CD4-positive, CD25-positive, alpha-beta regulatory T cell (primary cell): ENCODE measurements around the gene CHML. TPM values are rescaled to one million over a fixed set of nuclear protein-coding genes. Genes with fewer than 3 reads are reported as not detected.
A peak's percentile ranks its signal among the peaks of the same experiment; 100 is the strongest.

ENCODE experiments used
- ATAC-seq, 2 donors: fragments of 150-1000 bp; cut with Tn5 transposase; one replicate each; pipeline ENCODE4 v1.10.0; 2021; ENCODE audit warnings: low read depth in 2 of 2, moderate number of reproducible peaks in 2 of 2, moderate library complexity in 1 of 2
- DNase-seq, 3 donors: peaks; one replicate each; pipeline versions ENCODE4 v3.0.0 to v3.0.0-alpha.2; 2012 to 2022; ENCODE audit warnings: mixed read lengths in 1 of 3
- H3K27ac ChIP-seq: one replicate; pipeline ENCODE4 v1.7.0; 2013; ENCODE audit warnings: mild to moderate bottlenecking, low read length; ENCODE audit not compliant: insufficient read depth, poor library complexity, severe bottlenecking
- H3K27me3 ChIP-seq: one replicate; pipeline ENCODE4 v1.7.0; 2013; ENCODE audit warnings: low read length; ENCODE audit not compliant: control insufficient read depth, insufficient read depth
- H3K36me3 ChIP-seq: one replicate; pipeline ENCODE4 v1.7.0; 2013; ENCODE audit warnings: mild to moderate bottlenecking, low read length, moderate library complexity; ENCODE audit not compliant: control insufficient read depth, insufficient read depth
- H3K4me1 ChIP-seq: 2 replicates; pipeline ENCODE4 v1.7.0; 2013; ENCODE audit warnings: mild to moderate bottlenecking, low read length; ENCODE audit not compliant: insufficient read depth, control insufficient read depth, poor library complexity, severe bottlenecking
- H3K4me3 ChIP-seq: one replicate; pipeline ENCODE4 v1.7.0; 2013; ENCODE audit warnings: low read depth, mild to moderate bottlenecking, low read length, moderate library complexity
- H3K9me3 ChIP-seq, 2 experiments: 1 replicate in 1 of 2; 2 replicates in 1 of 2; pipeline ENCODE4 v1.7.0; 2013; ENCODE audit warnings: low read length in 2 of 2, mild to moderate bottlenecking in 1 of 2, moderate library complexity in 1 of 2; ENCODE audit not compliant: control insufficient read depth in 2 of 2
- H3K27ac Mint-ChIP-seq, 3 donors: one replicate each; pipeline ENCODE4 v1.8.0; 2020 to 2022; ENCODE audit warnings: mild to moderate bottlenecking in 3 of 3, mixed read lengths in 3 of 3, moderate library complexity in 2 of 3
- H3K27me3 Mint-ChIP-seq: one replicate; pipeline ENCODE4 v1.8.0; 2022; ENCODE audit warnings: mild to moderate bottlenecking, mixed read lengths
- H3K36me3 Mint-ChIP-seq: one replicate; pipeline ENCODE4 v1.8.0; 2020; ENCODE audit warnings: mixed read lengths
- H3K4me1 Mint-ChIP-seq, 4 donors: one replicate each; pipeline ENCODE4 v1.8.0; 2020 to 2022; ENCODE audit warnings: mixed read lengths in 4 of 4, mild to moderate bottlenecking in 1 of 4
- H3K4me3 Mint-ChIP-seq, 4 donors: one replicate each; pipeline ENCODE4 v1.8.0; 2020 to 2022; ENCODE audit warnings: mild to moderate bottlenecking in 4 of 4, mixed read lengths in 4 of 4, moderate library complexity in 3 of 4
- H3K9me3 Mint-ChIP-seq, 7 donors: one replicate each; pipeline ENCODE4 v1.8.0; 2020 to 2022; ENCODE audit warnings: mixed read lengths in 7 of 7, mild to moderate bottlenecking in 3 of 7, moderate library complexity in 2 of 7
- polyA plus RNA-seq, 4 donors: library from polyadenylated mRNA; unstranded; fragments of 300-500 nt; fragmentation: Illumina TruSeq; gene quantifications; one replicate each; pipeline ENCODE4 v1.2.3, GENCODE V29; 2021
- total RNA-seq: library from RNA; stranded (reverse); gene quantifications from one replicate; pipeline ENCODE4 v1.2.3, GENCODE V29; 2022

CHML gene
- total and polyA plus RNA-seq, 5 donors from 2014 or later, result 1.2 to 5.5 (median 3.3) TPM

DNA sequence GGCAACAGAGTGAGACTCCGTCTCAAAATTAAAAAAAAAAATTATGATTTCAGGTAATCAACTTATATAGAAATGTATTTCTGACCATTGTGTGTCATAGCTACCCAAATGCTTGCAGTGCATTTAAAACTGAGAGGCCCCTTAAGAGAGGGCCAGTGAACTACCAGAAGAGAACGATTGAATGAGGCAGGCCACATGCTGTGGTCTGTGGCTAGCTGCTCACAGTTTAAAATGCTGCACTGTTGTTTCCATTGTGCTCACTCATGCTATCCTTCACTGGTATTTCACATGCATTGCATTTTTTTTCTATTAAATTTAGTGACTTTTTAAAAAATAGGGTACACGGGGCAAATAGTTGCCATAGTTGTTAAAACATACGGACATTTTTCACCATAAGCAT lies 26.0 kb downstream of the CHML start:
- H3K4me3 ChIP-seq, result no peak overlapping the region
- Mint-ChIP-seq H3K9me3 (no peaks in the 10 kb centered on the region), H3K4me3 (no peak overlapping the region), H3K36me3 (no peaks in the 10 kb centered on the region), H3K27me3 (no peaks in the 10 kb centered on the region), H3K4me1 (no peaks in the 10 kb centered on the region), H3K27ac (no peak overlapping the region)
- no peak for ATAC-seq
- no peaks in the 10 kb centered on the region for H3K27me3 ChIP-seq
- no peaks in the 10 kb centered on the region for H3K4me1 ChIP-seq
- no peaks in the 10 kb centered on the region for H3K9me3 ChIP-seq
- no peak overlapping the region for H3K27ac ChIP-seq
- no peak for DNase-seq
- H3K36me3 ChIP-seq, result no peaks in the 10 kb centered on the region

DNA sequence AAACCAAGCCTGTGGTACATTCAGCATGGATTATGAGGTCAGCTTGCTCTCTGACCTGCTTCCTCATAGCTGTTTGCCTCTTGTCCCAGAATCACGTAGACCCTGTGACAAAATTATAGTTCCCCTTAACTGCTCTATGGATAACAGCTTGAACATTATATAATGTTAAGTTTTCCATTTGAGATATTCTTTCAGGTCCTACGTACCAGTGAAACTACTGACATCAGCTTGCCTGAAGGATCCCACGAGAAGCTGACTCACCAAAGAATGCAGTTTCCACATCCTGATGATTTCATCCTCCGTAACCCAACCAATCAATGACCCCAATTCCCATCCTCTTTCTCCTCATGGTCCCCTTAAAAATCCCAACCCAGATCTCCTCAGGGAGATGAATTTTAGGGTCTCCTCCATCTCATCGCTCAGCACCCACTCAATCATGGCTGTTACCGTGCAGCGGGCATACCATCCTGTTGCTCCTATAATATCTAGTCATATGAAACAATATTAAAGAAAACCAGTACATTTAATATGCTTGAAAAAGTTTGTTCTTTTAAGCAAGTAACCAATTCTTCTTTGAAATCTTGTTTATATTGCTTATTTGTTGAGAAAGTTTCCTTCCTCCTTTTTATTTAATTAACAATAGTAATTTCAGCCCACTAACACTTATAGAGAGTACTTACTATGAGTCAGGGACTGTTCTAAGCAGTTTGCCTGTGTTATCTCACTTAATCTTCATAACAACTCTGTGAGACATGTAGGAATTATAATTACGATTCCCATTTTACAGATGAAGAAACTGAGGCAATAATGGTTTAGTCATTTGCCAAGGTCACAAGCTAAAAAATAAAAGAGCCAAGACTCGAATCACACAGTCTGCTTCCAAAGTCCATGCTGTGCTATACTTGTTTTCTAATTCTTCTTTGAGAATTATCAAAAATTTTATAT lies 27.4 kb downstream of the CHML start:
- Mint-ChIP-seq H3K27me3 (no peaks in the 10 kb centered on the region), H3K4me3 (no peak overlapping the region), H3K4me1 (no peaks in the 10 kb centered on the region), H3K27ac (no peak overlapping the region), H3K36me3 (no peaks in the 10 kb centered on the region), H3K9me3 (no peaks in the 10 kb centered on the region)
- Histone ChIP-seq H3K36me3 (no peaks in the 10 kb centered on the region), H3K4me3 (no peak overlapping the region), H3K9me3 (no peaks in the 10 kb centered on the region), H3K4me1 (no peaks in the 10 kb centered on the region), H3K27me3 (no peaks in the 10 kb centered on the region), H3K27ac (no peak overlapping the region)
- DNase-seq (no peak), ATAC-seq (no peak)

DNA sequence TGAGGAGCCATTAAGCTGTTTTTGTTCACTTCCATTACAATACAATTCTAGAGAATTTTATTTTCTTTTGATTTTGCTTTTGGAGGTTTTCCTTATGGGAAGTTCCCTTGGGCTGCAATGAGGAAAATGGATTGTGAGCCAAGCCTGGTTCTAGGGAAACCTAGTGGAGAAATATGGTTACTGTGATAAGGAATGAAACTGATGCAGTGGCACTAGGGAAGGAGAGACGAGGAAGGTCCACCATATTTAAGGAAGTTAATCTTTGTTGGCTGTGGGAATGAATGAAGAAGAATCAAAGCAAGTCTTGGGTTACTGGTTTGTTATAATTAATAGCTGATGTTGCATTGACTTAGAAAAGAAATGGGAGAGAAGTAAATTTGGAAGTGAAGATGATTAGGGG lies 28.4 kb downstream of the CHML start:
- Mint-ChIP-seq H3K4me1 (no peaks in the 10 kb centered on the region), H3K27ac (no peak overlapping the region), H3K4me3 (no peak overlapping the region), H3K27me3 (no peaks in the 10 kb centered on the region), H3K9me3 (no peaks in the 10 kb centered on the region), H3K36me3 (no peaks in the 10 kb centered on the region)
- no peaks in the 10 kb centered on the region for H3K36me3 ChIP-seq
- no peaks in the 10 kb centered on the region for H3K9me3 ChIP-seq
- ATAC-seq (no peak), DNase-seq (no peak)
- no peak overlapping the region for H3K27ac ChIP-seq
- no peaks in the 10 kb centered on the region for H3K27me3 ChIP-seq
- H3K4me3 ChIP-seq, result no peak overlapping the region
- no peaks in the 10 kb centered on the region for H3K4me1 ChIP-seq

DNA sequence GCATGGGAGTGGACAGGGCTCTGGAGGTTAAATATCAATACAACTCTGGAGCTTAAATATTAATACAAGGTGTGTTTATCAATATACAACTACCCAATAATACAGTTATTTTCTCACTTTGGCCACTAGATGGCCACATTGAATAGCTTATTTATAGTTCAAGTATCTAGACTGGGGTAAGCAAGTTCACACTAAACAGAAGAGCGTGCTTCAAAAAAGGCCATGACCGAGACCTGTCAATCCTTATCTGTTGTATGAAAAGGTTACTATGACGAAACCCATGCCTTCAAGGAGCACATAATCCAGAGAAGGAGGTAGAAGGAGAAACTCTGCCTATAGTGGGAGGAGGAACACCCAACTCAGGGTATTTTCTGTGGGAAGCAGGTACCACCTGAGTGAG lies 29.1 kb downstream of the CHML start:
- no peaks in the 10 kb centered on the region for H3K27me3 Mint-ChIP-seq
- Histone ChIP-seq H3K36me3 (no peaks in the 10 kb centered on the region), H3K27ac (no peak overlapping the region), H3K4me1 (no peaks in the 10 kb centered on the region), H3K9me3 (no peaks in the 10 kb centered on the region), H3K4me3 (no peak overlapping the region), H3K27me3 (no peaks in the 10 kb centered on the region)
- no peaks in the 10 kb centered on the region for H3K4me1 Mint-ChIP-seq
- no peak overlapping the region for H3K4me3 Mint-ChIP-seq
- H3K36me3 Mint-ChIP-seq, result no peaks in the 10 kb centered on the region
- H3K27ac Mint-ChIP-seq, result no peak overlapping the region
- H3K9me3 Mint-ChIP-seq, result no peaks in the 10 kb centered on the region
- DNase-seq, result peak in 2 of 3 donors; percentile 67 to 77
- ATAC-seq, result peak; percentile 75 to 77

DNA sequence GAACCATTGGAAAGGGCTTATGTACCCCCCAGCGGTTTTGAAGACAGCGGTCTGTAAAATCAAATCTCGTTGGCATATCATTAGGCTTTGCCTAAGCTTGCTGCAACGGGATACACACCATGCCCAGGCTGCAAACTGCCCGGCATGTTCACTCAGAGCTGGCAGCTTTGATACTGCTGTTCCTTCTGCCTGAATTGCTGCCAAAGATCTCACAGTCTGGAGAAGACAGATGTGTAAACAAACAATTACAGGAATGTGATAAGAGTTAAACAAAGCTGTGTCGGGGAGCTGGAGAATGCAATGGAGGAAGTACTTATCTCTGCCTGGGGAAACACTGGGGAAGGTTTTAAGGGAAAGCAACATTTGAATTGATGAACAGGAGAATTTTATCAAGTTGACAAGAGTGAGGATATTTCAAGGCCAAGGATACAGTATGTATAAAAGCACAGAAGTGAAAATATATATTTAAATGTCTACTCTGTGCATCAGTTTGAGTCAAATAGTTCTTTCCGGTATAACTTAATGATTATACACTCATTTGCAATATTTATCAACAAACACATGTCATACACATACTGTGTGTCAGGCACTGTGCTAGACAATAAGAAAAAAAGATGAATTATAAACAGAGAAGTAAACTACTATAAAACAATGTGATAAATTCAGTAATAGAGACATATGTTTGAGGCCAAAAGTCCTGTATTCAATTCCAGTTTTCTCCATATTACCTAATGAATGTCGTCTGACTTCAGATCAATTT lies 29.9 kb downstream of the CHML start:
- Mint-ChIP-seq H3K4me3 (no peak overlapping the region), H3K27ac (no peak overlapping the region), H3K36me3 (no peaks in the 10 kb centered on the region), H3K27me3 (no peaks in the 10 kb centered on the region), H3K9me3 (no peaks in the 10 kb centered on the region), H3K4me1 (no peaks in the 10 kb centered on the region)
- Histone ChIP-seq H3K36me3 (no peaks in the 10 kb centered on the region), H3K4me1 (no peaks in the 10 kb centered on the region), H3K27ac (no peak overlapping the region), H3K9me3 (no peaks in the 10 kb centered on the region), H3K4me3 (no peak overlapping the region), H3K27me3 (no peaks in the 10 kb centered on the region)
- ATAC-seq, result no peak
- DNase-seq, result no peak

DNA sequence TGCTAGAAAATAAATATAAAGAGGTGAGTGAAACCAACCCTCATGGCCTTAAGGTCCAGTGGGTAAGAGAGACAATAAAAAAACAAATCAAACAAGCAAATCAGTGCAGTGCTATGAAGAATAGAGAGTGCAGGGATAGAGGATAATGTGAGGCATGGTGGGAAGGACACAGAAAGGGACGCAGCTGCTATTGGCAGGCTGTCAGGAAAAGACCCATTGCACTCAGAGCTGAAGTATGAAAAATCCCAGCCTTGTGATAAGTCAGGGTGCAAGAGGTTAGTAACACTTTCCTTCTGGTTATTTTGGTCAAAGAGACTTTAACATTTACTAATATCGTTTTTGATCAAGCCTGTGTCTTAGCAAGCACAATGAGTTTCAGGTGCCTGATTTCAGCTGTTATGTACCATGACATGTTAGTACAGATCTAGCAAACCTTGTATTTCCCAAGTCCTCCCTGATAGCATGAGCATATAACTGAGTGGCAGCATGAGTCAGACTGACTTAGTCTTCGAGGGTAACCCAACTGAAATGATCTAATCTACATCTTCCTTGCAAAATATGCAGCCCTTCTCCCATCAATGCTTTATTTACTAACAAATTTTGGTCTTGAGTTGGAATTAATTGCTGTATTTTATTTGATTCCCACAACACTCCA lies 31.7 kb downstream of the CHML start:
- Histone ChIP-seq H3K27me3 (no peaks in the 10 kb centered on the region), H3K4me3 (no peak overlapping the region), H3K36me3 (no peaks in the 10 kb centered on the region), H3K4me1 (no peaks in the 10 kb centered on the region), H3K27ac (no peak overlapping the region), H3K9me3 (no peaks in the 10 kb centered on the region)
- ATAC-seq (no peak), DNase-seq (no peak)
- peaks cover under 1% of the 10 kb centered on the region for H3K36me3 Mint-ChIP-seq
- H3K4me3 Mint-ChIP-seq, result no peak overlapping the region
- H3K27me3 Mint-ChIP-seq, result no peaks in the 10 kb centered on the region
- H3K27ac Mint-ChIP-seq, result no peak overlapping the region
- no peaks in the 10 kb centered on the region for H3K4me1 Mint-ChIP-seq
- no peaks in the 10 kb centered on the region for H3K9me3 Mint-ChIP-seq

DNA sequence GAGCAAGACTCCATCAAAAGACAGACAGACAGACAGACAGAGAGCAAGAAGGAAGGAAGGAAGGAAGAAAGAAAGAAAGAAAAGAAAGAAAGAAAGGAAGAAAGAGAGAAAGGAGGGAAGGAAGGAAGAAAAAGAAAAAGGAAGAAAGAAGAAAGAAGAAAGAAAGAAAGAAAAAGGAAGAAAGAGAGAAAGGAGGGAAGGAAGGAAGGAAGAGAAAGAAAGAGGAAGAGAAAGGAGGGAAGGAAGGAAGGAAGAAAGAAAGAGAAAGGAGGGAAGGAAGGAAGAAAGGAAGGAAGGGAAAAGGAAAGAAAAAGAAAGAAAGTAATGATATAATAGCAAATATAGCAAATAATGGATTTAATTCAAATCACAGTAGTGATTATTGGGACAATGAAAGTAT lies 32.7 kb downstream of the CHML start:
- Mint-ChIP-seq H3K27ac (no peak overlapping the region), H3K36me3 (peaks cover 11% of the 10 kb centered on the region), H3K4me3 (no peak overlapping the region), H3K9me3 (no peaks in the 10 kb centered on the region), H3K27me3 (no peaks in the 10 kb centered on the region), H3K4me1 (no peaks in the 10 kb centered on the region)
- ATAC-seq, result no peak
- Histone ChIP-seq H3K27ac (no peak overlapping the region), H3K4me1 (no peaks in the 10 kb centered on the region), H3K9me3 (no peaks in the 10 kb centered on the region), H3K4me3 (no peak overlapping the region), H3K36me3 (no peaks in the 10 kb centered on the region), H3K27me3 (no peaks in the 10 kb centered on the region)
- DNase-seq, result no peak
